DND-41 (cell line): ENCODE data around the gene PRSS38.

Experiments used
- EZH2 ChIP-seq: IDR thresholded peaks from 3 replicates; pipeline ENCODE4 v1.6.1; 2012; ENCODE audit warnings: borderline replicate concordance, low read depth, mild to moderate bottlenecking, moderate library complexity, low read length, inconsistent platforms; ENCODE audit not compliant: severe bottlenecking
- TF ChIP-seq, protein P1 (sequence below): IDR thresholded peaks from 2 replicates; pipeline ENCODE4 v1.5.1; 2012; ENCODE audit warnings: borderline replicate concordance, low read length, moderate library complexity, mild to moderate bottlenecking; ENCODE audit not compliant: poor library complexity, severe bottlenecking; ENCODE audit errors: extremely low read depth

GRCh38 chr1:227771326-227771725 lies 44.1 kb upstream of the PRSS38 start:
- TF ChIP-seq, protein P1, sequence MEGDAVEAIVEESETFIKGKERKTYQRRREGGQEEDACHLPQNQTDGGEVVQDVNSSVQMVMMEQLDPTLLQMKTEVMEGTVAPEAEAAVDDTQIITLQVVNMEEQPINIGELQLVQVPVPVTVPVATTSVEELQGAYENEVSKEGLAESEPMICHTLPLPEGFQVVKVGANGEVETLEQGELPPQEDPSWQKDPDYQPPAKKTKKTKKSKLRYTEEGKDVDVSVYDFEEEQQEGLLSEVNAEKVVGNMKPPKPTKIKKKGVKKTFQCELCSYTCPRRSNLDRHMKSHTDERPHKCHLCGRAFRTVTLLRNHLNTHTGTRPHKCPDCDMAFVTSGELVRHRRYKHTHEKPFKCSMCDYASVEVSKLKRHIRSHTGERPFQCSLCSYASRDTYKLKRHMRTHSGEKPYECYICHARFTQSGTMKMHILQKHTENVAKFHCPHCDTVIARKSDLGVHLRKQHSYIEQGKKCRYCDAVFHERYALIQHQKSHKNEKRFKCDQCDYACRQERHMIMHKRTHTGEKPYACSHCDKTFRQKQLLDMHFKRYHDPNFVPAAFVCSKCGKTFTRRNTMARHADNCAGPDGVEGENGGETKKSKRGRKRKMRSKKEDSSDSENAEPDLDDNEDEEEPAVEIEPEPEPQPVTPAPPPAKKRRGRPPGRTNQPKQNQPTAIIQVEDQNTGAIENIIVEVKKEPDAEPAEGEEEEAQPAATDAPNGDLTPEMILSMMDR: no peak
- TF ChIP-seq EZH2: no peak
